GM12892 (cell line): ENCODE results near the gene LAGE3.

Source experiments
- DNase-seq: peaks from one replicate; pipeline ENCODE4 v3.0.0; 2011; ENCODE audit not compliant: insufficient read length
- FAIRE-seq: peaks from 2 replicates; lab custom pipeline; 2011; peaks lifted over from hg19 to GRCh38; lab: Jason Lieb, UNC
- POLR2A ChIP-seq: IDR thresholded peaks from 2 replicates; pipeline ENCODE4 v1.6.1; 2011; ENCODE audit warnings: low read depth, low read length, control low read depth
- POLR2AphosphoS5 ChIP-seq: IDR thresholded peaks from 2 replicates; pipeline ENCODE4 v1.6.1; 2011; ENCODE audit warnings: low read depth, low read length, control low read depth
- TAF1 ChIP-seq: IDR thresholded peaks from 2 replicates; pipeline ENCODE4 v1.6.1; 2011; ENCODE audit warnings: low read depth, mild to moderate bottlenecking, control low read depth, low read length, borderline replicate concordance

The LAGE3 gene

GRCh38 chrX:154470914-154471568 lies 8.0 kb downstream of the LAGE3 start:
- no peak for TF ChIP-seq POLR2A
- no peak for TF ChIP-seq POLR2AphosphoS5
- no peak for TF ChIP-seq TAF1
- no peak for FAIRE-seq
- no peak for DNase-seq

GRCh38 chrX:154470434-154470833 lies 8.6 kb downstream of the LAGE3 start:
- no peak for TF ChIP-seq TAF1
- no peak for FAIRE-seq

DNA sequence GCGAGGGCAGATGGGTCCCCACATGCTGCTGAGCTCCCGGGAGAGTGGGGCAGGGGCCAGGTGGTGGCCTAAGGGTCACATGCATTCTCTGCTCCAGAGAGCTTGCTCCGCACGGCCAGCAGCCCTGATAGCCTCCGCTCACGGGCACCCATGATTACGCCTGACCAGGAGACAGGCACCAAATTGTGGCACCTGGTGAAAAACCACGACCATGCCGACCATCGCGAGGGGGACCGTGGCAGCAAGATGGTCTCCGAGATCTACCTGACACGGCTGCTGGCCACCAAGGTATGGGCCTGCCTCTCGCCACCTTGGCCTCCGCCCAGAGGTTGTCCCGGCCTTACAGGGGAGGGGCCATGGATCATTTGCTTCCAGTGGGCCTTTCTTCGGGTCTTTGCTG lies 9.2 kb downstream of the LAGE3 start:
- TF ChIP-seq POLR2AphosphoS5 (no peak), TAF1 (no peak), POLR2A (no peak)
- DNase-seq (no peak), FAIRE-seq (no peak)

More at GRCh38 chrX:154470434-154470833, 8.6 kb downstream of the LAGE3 start:
- DNase-seq: no peak

- TF ChIP-seq POLR2A: no peak
- no peak for TF ChIP-seq TAF1
- no peak for TF ChIP-seq POLR2AphosphoS5
- FAIRE-seq (no peak), DNase-seq (no peak)
Observed at GRCh38 chrX:154469114-154469513, 10.0 kb downstream of the LAGE3 start.

GRCh38 chrX:154468217-154468616 lies 10.9 kb downstream of the LAGE3 start:
- no peak for TF ChIP-seq TAF1
- no peak for TF ChIP-seq POLR2A
- TF ChIP-seq POLR2AphosphoS5: no peak
- no peak for FAIRE-seq
- no peak for DNase-seq

DNA sequence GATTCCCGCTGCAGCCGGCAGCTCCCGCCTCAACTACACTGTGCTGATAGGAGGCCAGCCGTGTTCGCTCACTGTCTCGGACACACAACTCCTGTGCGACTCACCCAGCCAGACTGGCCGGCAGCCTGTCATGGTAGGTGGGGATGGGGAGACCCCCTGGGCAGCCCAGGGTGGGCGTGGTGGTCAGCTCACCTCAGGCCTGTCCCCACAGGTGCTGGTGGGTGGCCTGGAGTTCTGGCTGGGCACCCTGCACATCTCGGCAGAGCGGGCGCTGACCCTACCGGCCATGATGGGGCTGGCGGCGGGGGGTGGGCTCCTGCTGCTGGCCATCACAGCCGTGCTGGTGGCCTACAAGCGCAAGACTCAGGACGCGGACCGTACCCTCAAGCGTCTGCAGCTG lies 11.5 kb downstream of the LAGE3 start:
- no peak for FAIRE-seq
- no peak for DNase-seq
- TF ChIP-seq POLR2AphosphoS5 (no peak), TAF1 (no peak), POLR2A (no peak)

- FAIRE-seq: no peak
- no peak for TF ChIP-seq POLR2AphosphoS5
- TF ChIP-seq POLR2A: no peak
- no peak for TF ChIP-seq TAF1
Observed at GRCh38 chrX:154466907-154467306, 12.2 kb downstream of the LAGE3 start.

GRCh38 chrX:154466036-154466435 lies 13.0 kb downstream of the LAGE3 start:
- FAIRE-seq (no peak), DNase-seq (no peak)
- TF ChIP-seq TAF1 (no peak), POLR2A (no peak), POLR2AphosphoS5 (no peak)

More at GRCh38 chrX:154466907-154467306, 12.2 kb downstream of the LAGE3 start:
- no peak for DNase-seq

DNA sequence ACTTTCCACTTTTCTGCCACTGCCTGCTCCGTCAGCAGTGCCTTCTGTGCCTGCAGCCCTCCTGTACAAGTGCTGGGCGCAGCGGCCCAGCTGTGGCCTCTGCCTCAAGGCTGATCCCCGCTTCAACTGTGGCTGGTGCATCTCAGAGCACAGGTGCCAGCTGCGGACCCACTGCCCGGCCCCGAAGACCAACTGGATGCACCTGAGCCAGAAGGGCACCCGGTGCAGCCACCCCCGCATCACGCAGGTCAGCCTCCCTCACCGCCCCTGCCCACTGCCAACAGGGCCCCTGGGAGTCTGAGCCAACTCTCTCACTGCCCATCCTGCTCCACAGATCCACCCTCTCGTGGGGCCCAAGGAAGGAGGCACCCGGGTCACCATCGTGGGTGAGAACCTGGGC lies 13.5 kb downstream of the LAGE3 start:
- FAIRE-seq: no peak
- DNase-seq: no peak
- TF ChIP-seq TAF1: no peak
- no peak for TF ChIP-seq POLR2AphosphoS5
- no peak for TF ChIP-seq POLR2A

DNA sequence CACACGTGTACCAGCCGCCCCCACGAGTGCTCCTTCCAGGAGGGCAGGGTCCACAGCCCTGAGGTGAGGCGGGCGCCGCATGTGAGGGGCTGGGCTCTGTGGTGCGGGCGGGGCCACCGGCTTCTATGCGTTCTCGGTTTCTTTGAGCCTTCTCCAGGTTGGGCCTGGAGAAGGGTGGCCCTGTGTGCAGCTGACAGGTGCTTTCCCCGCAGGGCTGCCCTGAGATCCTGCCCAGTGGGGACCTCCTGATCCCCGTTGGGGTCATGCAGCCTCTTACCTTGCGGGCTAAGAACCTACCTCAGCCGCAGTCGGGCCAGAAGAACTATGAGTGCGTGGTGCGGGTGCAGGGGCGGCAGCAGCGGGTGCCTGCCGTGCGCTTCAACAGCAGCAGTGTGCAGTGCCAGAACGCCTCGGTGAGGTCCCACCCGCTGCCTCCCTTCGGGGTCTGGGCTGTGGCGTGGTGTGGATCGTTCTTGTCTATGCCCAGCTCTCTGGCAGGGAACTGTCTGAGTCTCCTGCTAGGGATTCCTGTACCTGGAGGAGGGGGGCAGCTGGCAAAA lies 14.2 kb downstream of the LAGE3 start:
- no peak for DNase-seq
- TF ChIP-seq POLR2A (no peak), POLR2AphosphoS5 (no peak), TAF1 (no peak)
- FAIRE-seq: no peak

DNA sequence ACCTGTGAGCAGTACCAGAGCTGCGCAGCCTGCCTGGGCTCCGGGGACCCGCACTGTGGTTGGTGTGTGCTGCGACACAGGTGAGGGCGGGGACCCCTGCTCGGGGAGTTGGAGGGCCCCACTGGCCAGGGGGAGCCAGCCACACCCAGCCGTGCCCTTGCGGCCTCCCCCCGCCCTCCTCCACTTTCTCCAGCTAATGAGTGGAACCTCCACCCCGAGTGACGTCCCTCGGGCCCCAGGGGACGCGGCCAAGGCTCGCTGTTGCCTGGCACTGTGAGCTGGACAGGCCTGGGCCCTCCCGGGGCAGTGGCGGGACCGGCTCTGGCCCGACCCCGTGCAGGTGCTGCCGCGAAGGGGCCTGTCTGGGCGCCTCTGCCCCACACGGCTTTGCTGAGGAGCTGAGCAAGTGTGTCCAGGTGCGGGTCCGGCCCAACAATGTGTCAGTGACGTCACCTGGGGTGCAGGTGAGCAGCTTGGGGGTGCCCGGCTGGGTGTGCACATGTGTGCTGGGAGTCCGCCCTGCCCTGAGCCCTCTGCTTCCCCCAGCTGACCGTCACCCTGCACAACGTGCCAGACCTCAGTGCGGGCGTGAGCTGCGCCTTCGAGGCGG lies 15.4 kb downstream of the LAGE3 start:
- TF ChIP-seq POLR2AphosphoS5 (no peak), TAF1 (no peak), POLR2A (no peak)
- DNase-seq (no peak), FAIRE-seq (no peak)

- TF ChIP-seq TAF1 (no peak), POLR2AphosphoS5 (no peak), POLR2A (no peak)
- DNase-seq (no peak), FAIRE-seq (no peak)
Observed at GRCh38 chrX:154462396-154462795, 16.7 kb downstream of the LAGE3 start.

- TF ChIP-seq POLR2AphosphoS5: no peak
- no peak for TF ChIP-seq TAF1
- no peak for TF ChIP-seq POLR2A
- FAIRE-seq: no peak
Observed at GRCh38 chrX:154460326-154460725, 18.8 kb downstream of the LAGE3 start.

DNA sequence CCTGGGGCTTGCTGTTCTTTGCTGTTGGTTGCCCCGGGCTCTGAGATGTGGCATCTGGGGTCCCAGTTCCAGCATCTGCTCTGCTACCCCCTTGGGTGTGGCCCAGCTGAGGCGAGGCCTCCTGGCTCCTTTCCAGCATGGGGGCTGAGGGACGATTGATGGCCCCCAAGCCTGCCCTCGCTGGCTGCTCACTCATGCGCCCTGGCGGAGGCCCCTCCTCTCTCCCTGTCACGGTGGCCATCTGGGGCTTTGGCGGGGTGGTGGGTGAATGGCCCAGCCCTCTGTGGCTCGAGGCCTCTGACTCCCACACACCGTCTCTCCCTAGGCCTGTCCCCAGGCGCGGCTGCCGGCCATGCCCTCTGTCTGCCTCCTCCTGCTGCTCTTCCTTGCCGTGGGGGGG lies 19.2 kb downstream of the LAGE3 start:
- DNase-seq: no peak
- TF ChIP-seq POLR2A: no peak
- no peak for TF ChIP-seq TAF1
- no peak for FAIRE-seq

More at GRCh38 chrX:154460326-154460725, 18.8 kb downstream of the LAGE3 start:
- no peak for DNase-seq
